ENCODE data around the gene LTBP3.

The LTBP3 gene

DNA sequence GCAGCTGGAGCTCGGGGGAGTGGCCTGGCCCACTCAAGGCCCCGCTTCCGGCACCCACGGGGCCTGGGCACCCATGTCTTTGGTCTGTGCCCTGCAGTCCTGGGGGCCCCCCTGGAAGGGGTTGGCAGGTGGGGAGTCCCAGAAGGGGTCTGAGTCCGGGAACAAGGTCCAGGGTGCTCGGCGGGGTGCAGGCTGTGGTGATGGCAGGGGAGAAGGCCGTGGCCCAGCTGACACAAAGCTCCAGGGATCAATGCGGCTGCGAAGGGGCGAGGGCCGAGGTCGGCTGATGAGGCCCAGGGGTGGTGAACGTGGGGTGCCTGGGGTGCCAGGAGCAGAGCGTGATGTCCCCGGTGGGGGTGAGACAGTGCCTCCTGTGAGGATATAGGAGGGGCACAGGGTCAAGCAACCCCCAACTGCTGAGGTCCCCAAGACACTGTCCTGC, 40.1 kb upstream of the LTBP3 start:
- DNase-seq (ENCODE audit: extremely low spot score) = no peak
- POLR2A ChIA-PET = interaction anchor here (1.6 kb wide), 1 partner anchor 11 kb away, joined by 6 read pairs; no protein-coding TSS in a partner anchor
- TF ChIP-seq, protein P1, sequence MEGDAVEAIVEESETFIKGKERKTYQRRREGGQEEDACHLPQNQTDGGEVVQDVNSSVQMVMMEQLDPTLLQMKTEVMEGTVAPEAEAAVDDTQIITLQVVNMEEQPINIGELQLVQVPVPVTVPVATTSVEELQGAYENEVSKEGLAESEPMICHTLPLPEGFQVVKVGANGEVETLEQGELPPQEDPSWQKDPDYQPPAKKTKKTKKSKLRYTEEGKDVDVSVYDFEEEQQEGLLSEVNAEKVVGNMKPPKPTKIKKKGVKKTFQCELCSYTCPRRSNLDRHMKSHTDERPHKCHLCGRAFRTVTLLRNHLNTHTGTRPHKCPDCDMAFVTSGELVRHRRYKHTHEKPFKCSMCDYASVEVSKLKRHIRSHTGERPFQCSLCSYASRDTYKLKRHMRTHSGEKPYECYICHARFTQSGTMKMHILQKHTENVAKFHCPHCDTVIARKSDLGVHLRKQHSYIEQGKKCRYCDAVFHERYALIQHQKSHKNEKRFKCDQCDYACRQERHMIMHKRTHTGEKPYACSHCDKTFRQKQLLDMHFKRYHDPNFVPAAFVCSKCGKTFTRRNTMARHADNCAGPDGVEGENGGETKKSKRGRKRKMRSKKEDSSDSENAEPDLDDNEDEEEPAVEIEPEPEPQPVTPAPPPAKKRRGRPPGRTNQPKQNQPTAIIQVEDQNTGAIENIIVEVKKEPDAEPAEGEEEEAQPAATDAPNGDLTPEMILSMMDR (IDR thresholded peaks at IDR 0.05; ENCODE audit: control extremely low read depth, extremely low read depth, low read depth, missing control alignments) = no peak
- CTCF ChIA-PET = interaction anchor here (0.9 to 24.8 kb wide), 4 partner anchors 9 to 15 kb away, joined by 3 to 351 read pairs (median 4); partner anchors contain the start of genes EHBP1L1 and KCNK7

DNA sequence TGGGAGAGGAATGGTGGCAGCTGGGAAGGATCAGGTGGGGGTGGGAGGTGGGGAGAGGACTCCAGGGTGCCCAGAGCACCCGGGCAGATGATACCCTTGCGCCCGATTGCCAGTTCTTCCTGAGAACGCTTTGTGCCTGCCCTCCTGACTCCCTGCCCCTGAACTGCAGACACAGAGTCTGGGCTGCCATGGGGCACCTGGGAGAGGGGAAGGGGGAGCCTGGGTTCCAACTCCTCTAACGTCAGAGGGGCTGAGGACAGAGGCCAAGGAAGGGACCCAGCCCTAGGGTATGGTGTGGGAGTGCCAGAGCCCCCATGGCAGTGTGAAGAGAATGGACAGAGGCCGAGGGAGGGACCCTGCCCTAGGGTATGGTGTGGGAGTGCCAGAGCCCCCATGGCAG, 38.4 kb upstream of the LTBP3 start:
- TF ChIP-seq, protein P1 (IDR thresholded peaks at IDR 0.05; ENCODE audit: control extremely low read depth, extremely low read depth, low read depth, missing control alignments) = no peak

DNA sequence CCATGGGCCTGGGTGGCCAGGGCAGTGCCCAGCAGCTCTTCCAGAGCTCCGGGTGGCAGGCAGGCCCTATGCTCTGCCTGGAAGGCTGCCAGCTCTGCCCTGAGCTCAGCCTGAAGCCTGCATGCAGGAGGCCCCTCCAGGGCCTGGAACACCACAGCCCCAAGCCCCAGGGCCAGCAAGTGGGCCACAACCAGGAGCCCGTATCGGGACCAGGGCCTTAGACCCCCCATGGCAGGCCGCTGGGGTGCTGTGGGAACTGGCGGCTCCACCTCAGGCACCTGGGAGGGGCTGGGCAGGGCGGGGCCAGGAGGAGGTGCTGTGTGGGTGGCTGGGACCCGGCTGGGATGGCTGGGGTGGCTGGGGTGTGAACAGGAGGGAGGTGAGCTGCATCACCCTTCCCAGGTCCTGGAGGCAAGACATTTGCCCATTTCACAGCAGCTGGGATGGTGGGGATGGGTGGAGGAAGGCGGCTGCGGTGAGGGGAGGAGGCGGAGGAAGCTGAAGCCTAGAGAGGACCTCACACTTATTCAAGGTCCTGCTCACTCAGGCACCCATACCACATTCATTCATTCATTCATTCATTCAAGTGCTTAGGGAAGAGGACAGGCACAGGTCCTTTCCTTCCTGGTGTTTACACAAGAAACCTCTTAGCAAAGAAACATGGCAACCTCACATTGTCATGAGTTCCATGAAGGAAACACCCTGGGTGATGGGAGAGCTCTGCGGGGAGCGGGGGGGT, 37.6 kb upstream of the LTBP3 start, which contains the start of gene KCNK7:
TSS of gene KCNK7 (minus strand) at position 258 of the 739 bp plus-strand sequence. CDS start at position 230, 28 bp downstream.
- CTCF ChIA-PET = interaction anchor here (4.4 to 24.8 kb wide), 3 partner anchors 8 to 55 kb away, joined by 41 to 351 read pairs (median 351); partner anchors contain the start of genes EHBP1L1, KCNK7, MAP3K11 and PCNX3
- TF ChIP-seq, protein P1 (IDR thresholded peaks at IDR 0.05; ENCODE audit: control extremely low read depth, extremely low read depth, low read depth, missing control alignments) = no peak
- POLR2A ChIA-PET = interaction anchor here (0.7 kb wide), 1 partner anchor 51 kb away, joined by 3 read pairs; no protein-coding TSS in a partner anchor
- peak; percentile 31 for DNase-seq (ENCODE audit: extremely low spot score)

More for the DNA sequence above, 38.4 kb upstream of the LTBP3 start:
- POLR2A ChIA-PET = interaction anchor here (0.7 kb wide), 1 partner anchor 52 kb away, joined by 3 read pairs; no protein-coding TSS in a partner anchor
- no peak for DNase-seq (ENCODE audit: extremely low spot score)
- CTCF ChIA-PET = interaction anchor here (4.4 to 24.8 kb wide), 3 partner anchors 7 to 55 kb away, joined by 41 to 351 read pairs (median 351); partner anchors contain the start of genes EHBP1L1, KCNK7, MAP3K11 and PCNX3

DNA sequence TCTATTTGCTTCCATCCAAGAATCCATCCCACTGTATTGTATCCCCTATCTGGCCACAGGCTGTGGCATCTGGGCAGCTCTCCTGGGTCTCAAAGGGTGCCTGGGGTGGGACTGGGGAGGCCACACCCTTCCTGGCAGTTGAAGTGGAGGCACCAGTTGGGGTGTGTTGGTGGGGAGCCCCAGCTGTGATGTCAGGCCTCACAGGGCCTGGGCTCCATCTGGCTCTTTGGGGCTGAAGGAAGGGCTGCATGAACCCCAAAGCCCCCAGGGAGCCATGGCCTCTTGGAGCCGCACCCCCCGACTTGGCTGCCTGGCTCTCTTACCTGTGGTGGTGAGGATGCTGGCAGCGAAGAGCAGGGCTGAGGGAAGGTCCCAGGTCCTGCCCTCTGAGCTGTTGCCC, 37.0 kb upstream of the LTBP3 start:
- TF ChIP-seq, protein P1 (IDR thresholded peaks at IDR 0.05; ENCODE audit: control extremely low read depth, extremely low read depth, low read depth, missing control alignments) = no peak
- DNase-seq (ENCODE audit: extremely low spot score) = no peak
- CTCF ChIA-PET = interaction anchor here (1.4 to 24.8 kb wide), 4 partner anchors 8 to 54 kb away, joined by 6 to 351 read pairs (median 196); partner anchors contain the start of genes EHBP1L1, KCNK7, MAP3K11 and PCNX3
- POLR2A ChIA-PET = no interaction called here

DNA sequence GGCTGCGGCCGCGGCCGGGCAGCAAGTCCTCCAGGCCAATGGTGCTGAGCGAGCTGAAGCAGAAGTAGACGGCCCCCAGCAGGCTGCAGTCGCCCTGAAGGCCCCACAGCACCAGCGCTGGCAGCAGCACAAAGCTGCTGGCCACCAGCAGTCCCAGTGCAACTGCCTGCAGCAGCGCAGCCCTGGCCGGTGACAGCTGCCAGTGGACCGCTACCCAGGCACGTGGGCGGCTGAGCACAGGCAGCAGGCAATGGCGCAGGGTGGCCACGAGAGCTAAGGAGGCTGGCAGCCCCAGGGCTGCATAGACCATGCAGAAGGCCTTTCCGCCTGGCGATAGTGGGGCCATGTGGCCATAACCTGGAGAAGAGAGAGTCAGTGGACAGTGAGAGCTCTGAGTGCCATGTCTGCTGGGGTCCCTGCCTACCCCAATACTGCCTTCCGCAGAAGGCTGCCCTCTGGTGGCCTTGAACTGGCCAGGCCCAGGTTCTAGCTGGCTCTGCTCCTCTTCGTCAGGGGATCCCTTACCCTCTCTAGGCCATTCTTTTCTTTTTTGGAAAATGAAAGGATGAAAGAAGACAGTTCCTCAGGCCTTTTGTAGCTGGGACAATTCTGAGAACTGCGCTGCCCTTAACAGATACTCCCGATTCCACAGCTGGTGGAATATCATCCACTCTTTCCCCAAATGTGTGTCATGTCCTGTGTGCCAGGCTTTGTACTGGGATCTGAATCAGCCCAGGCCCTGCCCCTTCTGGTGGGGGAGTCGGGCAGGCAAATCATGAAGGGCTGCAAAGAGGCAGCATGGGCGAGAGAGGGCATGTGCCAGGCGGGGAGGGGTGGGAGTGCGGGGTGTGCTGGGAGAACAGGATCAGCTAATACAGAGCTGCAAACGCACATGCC, 35.6 kb upstream of the LTBP3 start:
- POLR2A ChIA-PET = no interaction called here
- TF ChIP-seq, protein P1 (IDR thresholded peaks at IDR 0.05; ENCODE audit: control extremely low read depth, extremely low read depth, low read depth, missing control alignments) = peak; percentile 76
- peak; percentile 70 for DNase-seq (ENCODE audit: extremely low spot score)
- CTCF ChIA-PET = interaction anchor here (0.9 to 24.8 kb wide), 15 partner anchors 8 to 240 kb away, joined by 3 to 351 read pairs (median 6); partner anchors contain the start of genes EHBP1L1, FAM89B, KCNK7 and MAP3K11
